Activated CD4-positive, alpha-beta T cell treated with anti-CD3 and anti-CD28 coated beads, Interleukin-2, Interleukin-4, amounts not matched to agents 100 ng/mL and 50 ng/mL, durations not matched to agents 16 hours and 8 hours (primary cell): ENCODE data around the gene ZC3H18.

Source experiments
- DNase-seq: peaks from one replicate; pipeline ENCODE4 v3.0.0-alpha.2; 2020; ENCODE audit warnings: low spot score

Gene ZC3H18

GRCh38 chr16:88639231-88640038 lies 69.2 kb downstream of the ZC3H18 start:
- no peak for DNase-seq

DNA sequence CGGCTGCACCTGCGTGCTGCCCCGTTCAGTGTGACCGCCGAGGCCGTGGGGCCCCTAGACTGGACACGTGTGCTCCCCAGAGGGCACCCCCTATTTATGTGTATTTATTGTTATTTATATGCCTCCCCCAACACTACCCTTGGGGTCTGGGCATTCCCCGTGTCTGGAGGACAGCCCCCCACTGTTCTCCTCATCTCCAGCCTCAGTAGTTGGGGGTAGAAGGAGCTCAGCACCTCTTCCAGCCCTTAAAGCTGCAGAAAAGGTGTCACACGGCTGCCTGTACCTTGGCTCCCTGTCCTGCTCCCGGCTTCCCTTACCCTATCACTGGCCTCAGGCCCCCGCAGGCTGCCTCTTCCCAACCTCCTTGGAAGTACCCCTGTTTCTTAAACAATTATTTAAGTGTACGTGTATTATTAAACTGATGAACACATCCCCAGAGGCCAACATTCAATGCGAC lies 69.9 kb downstream of the ZC3H18 start:
- no peak for DNase-seq

DNA sequence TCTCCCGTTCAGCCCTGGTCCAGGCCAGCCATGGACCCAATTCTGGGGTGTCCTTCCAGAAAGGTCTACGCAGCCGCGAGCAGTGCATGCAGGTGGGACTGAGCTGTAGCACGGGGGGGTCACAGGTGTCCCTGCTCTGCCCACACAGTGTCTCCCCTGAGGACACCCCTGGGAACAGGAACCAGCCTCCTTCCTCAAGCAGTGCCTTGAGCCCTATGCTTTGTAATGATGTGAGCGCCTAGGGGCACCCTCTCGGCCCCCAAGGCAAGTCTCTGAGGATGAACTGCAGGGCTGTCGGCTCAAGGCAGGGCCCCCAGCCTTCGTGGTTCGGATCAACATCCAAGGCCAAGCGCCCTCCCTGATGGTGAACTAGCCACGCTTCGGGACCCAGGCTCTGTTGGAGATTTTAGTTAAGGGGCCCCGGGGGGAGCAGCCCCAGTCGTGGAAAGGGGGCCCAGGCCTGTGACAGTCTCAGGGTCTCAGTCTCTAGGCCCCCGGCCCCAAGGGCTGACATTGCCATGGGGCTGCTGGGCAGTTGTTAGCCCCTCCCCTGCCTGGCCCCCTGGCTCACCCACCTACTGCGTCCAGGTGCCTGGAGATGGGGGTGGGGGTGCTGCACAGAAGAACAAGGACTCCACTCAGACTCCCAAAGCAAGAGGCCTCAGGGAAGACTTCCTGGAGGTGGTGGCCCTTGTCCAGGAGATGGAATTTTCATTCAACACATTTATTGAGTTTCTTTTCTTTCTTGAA lies 70.5 kb downstream of the ZC3H18 start:
- no peak for DNase-seq

DNA sequence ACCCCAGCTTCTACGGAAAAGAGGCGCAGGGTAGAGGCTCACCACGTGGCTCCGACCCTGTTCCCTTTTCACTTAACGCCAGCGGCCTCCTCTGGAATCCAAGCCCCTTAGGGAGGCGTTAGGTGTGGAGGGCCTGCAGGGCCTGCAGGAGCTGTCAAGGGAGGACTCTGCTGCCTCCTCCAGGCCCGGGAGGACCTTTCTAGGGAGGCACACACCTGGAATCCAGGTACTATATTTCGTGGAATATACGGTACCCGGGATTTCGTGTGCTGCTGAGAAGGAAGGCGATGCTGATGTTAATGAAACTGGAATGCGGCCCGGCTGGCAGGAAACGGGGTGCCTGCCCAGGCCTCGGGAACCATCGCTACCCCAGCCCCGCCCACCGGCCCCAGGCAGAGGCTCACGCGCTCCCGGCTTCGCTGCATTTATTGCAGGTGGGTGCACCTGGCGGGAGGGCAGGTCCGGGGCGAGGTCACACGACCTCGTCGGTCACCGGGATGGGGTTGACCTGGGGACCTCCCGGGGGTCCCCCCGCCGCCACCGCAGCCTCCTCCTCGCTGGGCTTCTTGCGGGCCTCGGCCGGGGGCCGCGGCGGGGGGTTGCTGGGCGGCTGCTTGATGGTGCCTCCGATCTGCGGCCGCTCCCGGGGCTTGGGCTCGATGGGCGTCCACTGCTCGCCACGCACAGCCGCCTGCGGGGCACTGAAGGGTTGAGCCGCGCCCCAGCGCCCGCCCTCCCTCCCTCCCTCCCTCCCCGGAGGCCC lies 72.9 kb downstream of the ZC3H18 start:
- no peak for DNase-seq

GRCh38 chr16:88643644-88643932 lies 73.4 kb downstream of the ZC3H18 start:
- DNase-seq, result no peak

DNA sequence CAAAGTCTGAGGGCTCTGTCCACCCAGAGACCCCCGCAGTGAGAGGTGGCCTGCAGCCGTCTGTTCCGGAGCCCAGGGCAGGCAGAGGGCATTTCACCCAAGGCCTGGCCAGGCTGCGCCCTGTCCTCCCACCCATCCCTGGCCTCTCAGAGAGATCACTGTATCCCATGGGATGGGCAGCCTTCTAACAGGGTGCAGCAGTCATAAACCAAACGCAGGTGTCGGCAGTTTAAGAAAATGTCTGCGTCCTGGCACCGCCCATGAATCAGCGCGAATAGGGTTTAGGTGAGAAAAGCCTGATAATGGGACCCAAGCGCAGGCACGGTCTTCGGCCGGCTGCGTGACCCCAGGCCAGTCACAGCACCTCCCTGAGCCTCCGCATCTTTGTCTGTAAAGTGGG lies 75.3 kb downstream of the ZC3H18 start:
- DNase-seq, result no peak

- no peak for DNase-seq
Measured at GRCh38 chr16:88645941-88646340, 75.7 kb downstream of the ZC3H18 start.

DNA sequence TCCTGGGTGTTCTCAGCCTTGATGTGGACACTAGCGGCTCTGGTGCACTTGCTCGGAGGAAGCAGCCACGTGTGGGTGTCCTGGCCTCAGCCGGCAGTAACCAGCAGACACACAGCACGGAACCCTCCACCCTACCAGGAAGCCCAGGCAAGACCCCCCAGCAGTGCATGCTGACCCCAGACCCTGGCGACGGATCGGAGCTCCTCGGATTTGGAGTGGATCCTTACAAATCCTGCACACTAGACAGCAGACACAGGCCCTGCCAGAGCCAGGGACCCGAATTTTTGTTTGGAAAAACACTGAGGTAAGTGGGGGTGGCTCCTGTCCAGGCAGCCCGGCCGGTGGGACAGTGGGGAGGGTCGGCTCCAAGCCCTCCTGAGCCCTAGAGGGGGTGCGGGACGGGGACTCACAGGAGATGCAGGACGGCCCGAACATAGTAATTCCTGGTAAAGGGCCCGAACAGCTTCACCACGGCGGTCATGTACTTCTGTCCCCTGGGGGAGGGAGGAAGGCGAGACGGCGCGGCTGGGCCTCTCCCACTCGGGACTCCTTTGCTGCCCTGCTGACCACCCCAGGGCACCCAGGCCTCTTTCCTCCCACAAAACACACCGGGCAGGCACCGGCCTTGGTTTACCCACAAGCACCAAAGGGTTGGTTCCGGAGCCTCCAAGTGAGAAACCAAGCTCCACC lies 76.3 kb downstream of the ZC3H18 start:
- DNase-seq, result no peak

- DNase-seq, result no peak
Measured at GRCh38 chr16:88647178-88648070, 77.2 kb downstream of the ZC3H18 start.

- DNase-seq, result no peak
Measured at GRCh38 chr16:88649195-88649923, 79.2 kb downstream of the ZC3H18 start.

DNA sequence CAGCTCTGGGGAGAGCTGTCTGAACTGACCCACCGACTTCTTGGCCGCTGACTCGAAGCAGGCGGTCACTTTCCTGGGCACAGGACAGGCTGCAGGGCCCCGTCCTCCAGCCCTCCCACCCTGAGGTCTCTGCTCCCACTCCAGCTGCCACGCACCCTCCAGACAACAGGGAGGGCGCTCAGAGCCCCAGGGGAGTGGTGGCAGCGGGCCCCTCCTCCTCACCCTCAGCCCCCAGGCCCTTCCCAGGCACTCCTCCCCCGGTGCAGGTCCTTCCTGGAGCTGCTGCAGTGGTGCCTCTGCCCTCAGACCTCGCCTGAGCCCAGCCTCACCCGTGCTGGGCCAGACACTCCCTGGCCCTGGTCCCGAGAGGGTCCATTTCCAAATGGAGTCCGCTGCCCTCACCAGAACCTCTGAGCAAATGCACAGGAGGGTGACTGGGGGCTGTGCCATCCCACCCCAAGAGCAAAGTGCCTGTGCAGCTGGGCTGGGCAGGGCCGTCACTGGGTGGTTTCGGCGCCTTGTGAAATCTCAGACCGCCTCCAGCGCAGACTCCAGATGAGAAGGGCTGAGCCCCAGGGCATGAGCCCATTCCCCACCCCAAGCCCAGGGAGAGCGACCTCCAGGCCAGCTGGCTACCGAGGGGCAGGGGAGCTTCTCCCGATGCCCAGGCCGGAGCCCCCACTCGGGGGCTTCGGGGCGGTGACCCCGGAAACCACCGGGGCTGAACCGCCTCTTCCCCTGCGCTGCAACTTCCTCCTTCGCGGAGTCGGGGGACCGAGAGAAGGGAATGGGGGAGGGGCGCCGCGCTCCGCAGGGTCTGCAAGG lies 79.9 kb downstream of the ZC3H18 start:
- no peak for DNase-seq

DNA sequence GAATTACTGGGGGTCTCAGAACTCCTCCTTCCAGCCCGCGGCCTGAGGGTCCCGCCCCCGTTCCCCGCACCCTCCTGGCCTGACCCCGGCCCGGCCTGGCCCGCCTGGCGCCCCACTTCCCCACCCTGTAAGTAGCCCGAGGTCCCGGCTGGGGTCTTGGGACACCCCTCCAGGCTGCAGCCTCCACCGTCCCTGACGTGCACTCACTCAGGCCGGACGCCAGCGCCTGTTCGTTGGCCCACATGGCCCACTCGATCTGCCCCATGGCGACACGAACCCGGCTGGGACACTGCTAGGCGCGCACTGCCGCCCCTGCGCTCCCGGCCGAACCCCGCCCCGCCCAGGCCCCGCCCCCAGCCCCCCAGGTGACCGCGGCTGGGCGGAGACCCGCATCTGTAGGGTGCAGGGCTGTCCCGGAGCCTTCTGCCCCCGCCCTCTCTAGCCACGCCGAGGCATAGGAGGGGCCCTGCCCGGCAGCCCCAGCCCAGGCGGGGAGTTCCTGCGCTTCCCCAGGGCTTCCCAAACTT lies 80.6 kb downstream of the ZC3H18 start, which contains the start of gene CYBA:
Gene CYBA (minus strand): TSS at position 305 of the 527 bp plus-strand sequence. CDS start 40 bp downstream, at position 265.
- peak; percentile 88 for DNase-seq

DNA sequence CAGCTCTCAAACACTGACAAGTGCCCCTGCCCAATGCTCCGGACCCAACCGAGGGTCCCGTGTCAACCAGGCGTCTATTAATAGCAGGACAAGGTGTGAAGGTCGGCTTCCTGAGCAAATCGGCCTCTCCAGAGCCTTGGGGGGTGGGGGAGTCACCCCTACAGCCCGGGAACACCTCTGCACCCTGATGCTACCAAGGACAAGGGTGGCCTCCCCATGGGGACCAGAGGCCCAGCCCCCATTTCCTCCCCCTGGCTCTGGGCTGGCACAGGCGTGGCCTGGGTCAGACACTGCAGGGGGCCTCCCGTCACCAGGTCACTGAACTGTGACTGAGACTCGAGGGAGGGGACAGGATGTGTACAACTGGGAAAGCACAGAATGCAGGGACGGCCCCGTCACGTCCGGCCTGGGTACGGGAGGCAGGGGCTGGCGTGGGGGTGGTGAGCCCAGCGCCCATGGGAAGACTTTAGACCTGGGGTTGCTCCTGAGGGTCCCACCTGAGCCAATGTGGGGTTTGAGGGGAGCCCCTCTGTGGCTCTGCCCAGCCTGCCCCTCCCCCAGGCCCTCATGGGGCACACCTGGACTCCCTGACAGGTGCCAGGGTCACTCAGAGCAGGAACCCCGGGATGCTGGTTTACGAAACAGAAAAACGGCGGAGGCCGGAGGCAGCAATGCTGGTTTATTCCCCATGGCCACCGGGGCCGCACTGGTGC lies 81.2 kb downstream of the ZC3H18 start:
- DNase-seq, result peak; percentile 89

GRCh38 chr16:88651989-88652761 lies 82.0 kb downstream of the ZC3H18 start:
- no peak for DNase-seq

DNA sequence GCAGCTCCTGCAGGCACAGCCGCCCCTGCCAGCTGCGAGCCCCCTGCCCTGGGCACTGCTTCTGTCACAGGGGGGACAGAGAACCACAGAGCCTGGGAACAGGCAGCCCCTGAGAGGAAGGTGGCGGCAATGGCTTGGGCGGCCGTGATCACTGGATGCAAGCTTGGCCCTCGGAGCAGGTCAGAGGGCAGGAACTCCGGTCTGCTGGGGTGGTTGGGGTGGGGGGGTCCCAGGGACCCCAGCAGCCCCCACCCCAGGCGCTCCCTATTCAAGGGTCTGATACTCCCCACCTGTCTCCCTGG lies 82.5 kb downstream of the ZC3H18 start:
- no peak for DNase-seq

DNA sequence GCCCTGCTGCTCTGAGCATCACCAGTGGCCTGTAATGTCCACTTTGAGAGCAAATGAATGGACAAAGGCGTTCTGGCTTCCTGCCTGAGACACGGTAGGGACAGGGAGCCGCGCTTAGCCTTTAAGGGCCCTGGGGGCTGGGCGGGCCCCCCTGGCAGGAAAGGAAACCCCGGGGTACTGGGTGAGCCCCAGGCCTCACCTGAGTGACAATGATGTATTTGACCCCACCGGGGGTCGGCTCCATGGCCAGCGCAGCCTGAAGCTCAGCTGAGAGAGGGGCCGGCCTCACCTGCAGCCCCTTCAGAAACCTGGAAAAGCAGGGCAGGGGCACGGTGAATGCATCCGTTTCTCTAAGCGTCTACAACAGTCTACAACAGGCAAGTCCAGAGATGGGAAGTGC lies 82.9 kb downstream of the ZC3H18 start:
- no peak for DNase-seq

DNA sequence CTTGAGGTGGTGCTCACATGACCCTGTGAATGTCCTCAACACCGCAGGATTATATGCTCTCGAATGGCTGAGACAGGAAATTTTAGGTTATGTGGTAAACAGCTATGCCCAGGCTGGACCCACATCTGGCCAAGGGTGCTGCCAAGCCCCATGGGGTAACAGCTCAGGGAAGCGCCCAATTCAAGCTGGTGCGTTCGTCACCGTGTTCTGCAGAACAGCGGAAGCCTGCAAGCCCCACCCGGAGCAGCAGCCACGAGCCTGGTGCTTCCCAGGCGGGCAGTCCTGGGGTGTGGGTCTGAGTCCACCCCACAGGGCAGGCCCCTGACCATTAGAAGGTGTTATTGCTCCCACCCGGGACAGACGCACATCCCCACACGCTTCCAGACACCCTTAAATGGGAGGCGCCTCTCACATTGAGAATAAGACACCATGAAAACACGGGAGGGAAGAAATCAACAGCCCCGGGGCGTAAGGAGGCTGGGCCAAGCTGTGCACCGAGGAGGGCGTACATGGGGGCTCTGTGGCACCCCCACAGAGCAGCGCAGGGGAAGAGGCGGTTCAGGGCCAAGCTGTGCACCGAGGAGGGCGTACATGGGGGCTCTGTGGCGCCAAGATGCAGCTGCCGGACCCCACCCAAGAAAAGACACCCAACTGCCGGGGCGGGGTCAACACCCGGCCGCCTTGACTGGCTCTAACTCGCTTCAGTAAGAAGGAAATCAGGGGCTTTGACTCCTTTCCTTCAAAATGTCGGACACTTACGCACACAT lies 83.6 kb downstream of the ZC3H18 start:
- DNase-seq, result no peak
